HepG2 (cell line): ENCODE data around the gene RPS14. TPM values are rescaled to one million over a fixed set of nuclear protein-coding genes. Genes with fewer than 3 reads are reported as not detected.
A peak's percentile ranks its signal among the peaks of the same experiment; 100 is the strongest.

Experiments used
- ARNT2 ChIP-seq: sonication (generic); formaldehyde crosslinking; IDR thresholded peaks from 2 replicates; pipeline ENCODE4 v1.8.0; 2022; ENCODE audit warnings: mild to moderate bottlenecking, low read depth, missing genetic modification reagents, moderate library complexity
- ATF7-NPFF ChIP-seq: sonication (generic); formaldehyde crosslinking; IDR thresholded peaks from 2 replicates; pipeline ENCODE4 v1.8.1; 2023; ENCODE audit warnings: mild to moderate bottlenecking, low read depth, missing genetic modification reagents, moderate library complexity
- CHCHD3 ChIP-seq: sonication (generic); formaldehyde crosslinking; IDR thresholded peaks from 2 replicates; pipeline ENCODE4 v1.8.0; 2022; ENCODE audit warnings: mild to moderate bottlenecking, missing genetic modification reagents, moderate library complexity
- CHD4 ChIP-seq: fragments of 200-600 bp; sonication (generic); IDR thresholded peaks from 2 replicates; pipeline ENCODE4 v1.7.0; 2017; ENCODE audit warnings: mild to moderate bottlenecking, low read length, borderline replicate concordance
- FOXP1 ChIP-seq, 2 experiments: fragments of 450-650 bp in 1 of 2; IDR thresholded peaks; 2 replicates each; pipeline ENCODE4 v1.6.1; 2017 to 2018; ENCODE audit warnings: antibody characterized with exemption in 1 of 2
- HNRNPL ChIP-seq: fragments of 200-400 bp; formaldehyde crosslinking; IDR thresholded peaks from 2 replicates; pipeline ENCODE4 v1.6.1; 2017; ENCODE audit warnings: mild to moderate bottlenecking, low read depth, low read length
- KAT2B ChIP-seq: fragments of 150-350 bp; IDR thresholded peaks from 2 replicates; pipeline ENCODE4 v1.6.1; 2014; ENCODE audit warnings: low read depth, low read length, borderline replicate concordance
- LCORL ChIP-seq, 2 experiments: fragments of 450-650 bp in 1 of 2; sonication (generic) in 1 of 2; formaldehyde crosslinking in 1 of 2; IDR thresholded peaks; 2 replicates each; pipeline versions ENCODE4 v1.5.0 to v1.6.1; 2017 to 2020; ENCODE audit warnings: antibody characterized with exemption in 1 of 2, missing genetic modification reagents in 1 of 2
- MYNN ChIP-seq: sonication (generic); formaldehyde crosslinking; IDR thresholded peaks from 2 replicates; pipeline ENCODE4 v1.4.0; 2020; ENCODE audit warnings: mild to moderate bottlenecking, low read depth, missing genetic modification reagents
- SMARCE1 ChIP-seq: fragments of 450-650 bp; IDR thresholded peaks from 2 replicates; pipeline ENCODE4 v1.6.1; 2017; ENCODE audit warnings: borderline replicate concordance
- SUZ12 ChIP-seq: fragments of 150-350 bp; IDR thresholded peaks from 2 replicates; pipeline ENCODE4 v1.6.1; 2014; ENCODE audit warnings: low read depth, low read length
- SYNCRIP ChIP-seq: fragments of 200-400 bp; formaldehyde crosslinking; IDR thresholded peaks from 2 replicates; pipeline ENCODE4 v1.6.1; 2018; ENCODE audit warnings: mild to moderate bottlenecking, low read depth, low read length; ENCODE audit not compliant: insufficient read depth
- TCF12 ChIP-seq, 2 experiments: fragments of 450-650 bp in 1 of 2; sonication (generic) in 1 of 2; formaldehyde crosslinking in 1 of 2; IDR thresholded peaks; 2 replicates each; pipeline versions ENCODE4 v1.6.1 to v1.8.0; 2017 to 2022; ENCODE audit warnings: antibody characterized with exemption in 1 of 2, mild to moderate bottlenecking in 1 of 2, missing genetic modification reagents in 1 of 2, moderate library complexity in 1 of 2
- TCF7L2 ChIP-seq: IDR thresholded peaks from 2 replicates; pipeline ENCODE4 v1.6.1; 2011; ENCODE audit warnings: mild to moderate bottlenecking, low read depth, low read length, moderate library complexity
- TFAP4 ChIP-seq: sonication (generic); IDR thresholded peaks from 2 replicates; pipeline ENCODE4 v1.6.1; 2016; ENCODE audit warnings: low read depth, borderline replicate concordance
- THAP11 ChIP-seq: IDR thresholded peaks from 2 replicates; pipeline ENCODE4 v1.6.1; 2016; ENCODE audit warnings: missing biosample characterization, missing genetic modification reagents
- ZBTB42 ChIP-seq: sonication (generic); formaldehyde crosslinking; IDR thresholded peaks from 2 replicates; pipeline ENCODE4 v1.5.0; 2020; ENCODE audit warnings: mild to moderate bottlenecking, missing genetic modification reagents
- ZEB1 ChIP-seq: IDR thresholded peaks from 2 replicates; pipeline ENCODE4 v1.6.1; 2012; ENCODE audit warnings: mild to moderate bottlenecking, low read depth, inconsistent platforms; ENCODE audit not compliant: insufficient replicate concordance
- ZNF367 ChIP-seq: sonication (generic); formaldehyde crosslinking; IDR thresholded peaks from 2 replicates; pipeline ENCODE4 v1.4.0; 2020; ENCODE audit warnings: missing genetic modification reagents, borderline replicate concordance
- ZNF430 ChIP-seq: sonication (generic); formaldehyde crosslinking; IDR thresholded peaks from 2 replicates; pipeline ENCODE4 v1.9.0; 2021; ENCODE audit warnings: mild to moderate bottlenecking, missing genetic modification reagents
- ZNF513 ChIP-seq: sonication (generic); formaldehyde crosslinking; conservative IDR thresholded peaks from 2 replicates; pipeline ENCODE4 v1.5.0; 2020; ENCODE audit warnings: missing genetic modification reagents
- ZNF562 ChIP-seq: sonication (generic); formaldehyde crosslinking; IDR thresholded peaks from 2 replicates; pipeline ENCODE4 v1.8.0; 2022; ENCODE audit warnings: missing genetic modification reagents, borderline replicate concordance
- ZNF569 ChIP-seq: sonication (generic); formaldehyde crosslinking; IDR thresholded peaks from 2 replicates; pipeline ENCODE4 v1.5.0; 2020; ENCODE audit warnings: mild to moderate bottlenecking, missing genetic modification reagents, moderate library complexity, borderline replicate concordance
- ZNF746 ChIP-seq: sonication (generic); formaldehyde crosslinking; IDR thresholded peaks from 2 replicates; pipeline ENCODE4 v1.8.0; 2022; ENCODE audit warnings: mild to moderate bottlenecking, missing genetic modification reagents
- ZSCAN20 ChIP-seq: sonication (generic); formaldehyde crosslinking; IDR thresholded peaks from 2 replicates; pipeline ENCODE4 v1.4.0; 2020; ENCODE audit warnings: missing genetic modification reagents, mild to moderate bottlenecking, borderline replicate concordance
- polyA plus RNA-seq, 8 experiments: library from polyadenylated mRNA; depleted of rRNA in 3 of 8; stranded (reverse) in 7 of 8; unstranded in 1 of 8; fragments of >200 nt; fragmentation: Illumina TruSeq in 4 of 8; extraction: Trizol in 4 of 8; gene quantifications; 2 replicates each; pipeline versions ENCODE4 v1.2.1 to v1.2.3, GENCODE V29; 2011 to 2016; ENCODE audit warnings: low read depth in 4 of 8, missing spikeins in 1 of 8, mixed read lengths in 1 of 8; ENCODE audit not compliant: insufficient read depth in 1 of 8
- total RNA-seq, 5 experiments: library from RNA; depleted of rRNA; stranded (reverse); fragments of >200 nt; fragmentation: Illumina TruSeq; extraction: Trizol; gene quantifications; 2 replicates each; pipeline ENCODE4 v1.2.3, GENCODE V29; 2016; ENCODE audit warnings: low read depth in 1 of 5
- TF ChIP-seq, protein P1 (sequence below), 2 experiments: sonication (generic) in 1 of 2; formaldehyde crosslinking in 1 of 2; IDR thresholded peaks; 2 replicates each; pipeline versions ENCODE4 v1.4.0 to v1.6.1; 2018 to 2020; ENCODE audit warnings: missing genetic modification reagents in 2 of 2, borderline replicate concordance in 1 of 2, low read depth in 1 of 2, mild to moderate bottlenecking in 1 of 2, missing biosample characterization in 1 of 2

The RPS14 gene
- total and polyA plus RNA-seq, 2 of the 13 experiments (the other 11 are each of a cell fraction or from before 2014, with no cell fraction given): 2,116 to 3,295 TPM

DNA sequence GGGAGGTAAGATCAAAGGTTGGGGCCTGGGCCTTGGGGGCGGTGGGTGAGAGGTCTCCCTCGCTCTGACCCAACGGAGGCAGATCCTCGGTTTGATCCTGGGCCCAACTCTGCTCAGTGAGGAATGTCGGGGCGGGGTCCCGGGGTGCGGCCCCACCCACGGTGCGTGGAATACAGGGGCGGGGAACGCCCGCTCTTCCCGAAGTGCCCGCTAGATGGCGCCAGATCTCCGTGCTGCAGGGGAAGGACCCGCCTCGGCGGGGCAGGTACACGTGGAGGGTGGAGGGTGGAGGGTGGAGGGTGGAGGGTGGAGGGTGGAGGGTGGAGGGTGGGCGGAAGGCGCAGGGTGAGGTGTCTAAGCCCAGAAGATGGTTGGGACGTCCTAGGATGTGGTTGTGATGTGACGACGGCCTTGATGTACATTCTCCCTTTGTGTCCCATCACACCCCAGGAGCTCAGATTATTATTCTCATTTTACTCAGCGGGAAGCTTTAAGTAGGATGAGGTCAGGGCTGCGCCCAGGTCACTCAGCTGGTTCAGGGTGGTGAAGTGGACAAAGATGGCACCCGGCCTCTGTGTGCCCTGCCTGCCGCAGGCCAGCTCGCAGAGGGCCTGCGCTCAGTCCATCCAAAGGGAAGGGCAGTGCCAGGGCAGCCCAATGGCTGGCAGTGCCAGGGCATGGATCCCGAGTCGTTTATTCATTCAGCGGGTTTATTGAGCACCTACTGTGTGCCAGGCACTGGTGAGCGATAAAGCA lies 9.4 kb upstream of the RPS14 start (continued):
- no peak for TF ChIP-seq SUZ12
- peak; percentile 40; the same call in 1 of the 2 replicates for TF ChIP-seq THAP11 (CRISPR knock-in tag)
- no peak for TF ChIP-seq CHD4
- TF ChIP-seq HNRNPL: peak; percentile 93
- TF ChIP-seq FOXP1 (IDR thresholded peaks at IDR 0.05): no peak
- no peak for TF ChIP-seq FOXP1 (CRISPR knock-in tag; IDR thresholded peaks at IDR 0.05)
- TF ChIP-seq SMARCE1: no peak
- TF ChIP-seq, protein P1, sequence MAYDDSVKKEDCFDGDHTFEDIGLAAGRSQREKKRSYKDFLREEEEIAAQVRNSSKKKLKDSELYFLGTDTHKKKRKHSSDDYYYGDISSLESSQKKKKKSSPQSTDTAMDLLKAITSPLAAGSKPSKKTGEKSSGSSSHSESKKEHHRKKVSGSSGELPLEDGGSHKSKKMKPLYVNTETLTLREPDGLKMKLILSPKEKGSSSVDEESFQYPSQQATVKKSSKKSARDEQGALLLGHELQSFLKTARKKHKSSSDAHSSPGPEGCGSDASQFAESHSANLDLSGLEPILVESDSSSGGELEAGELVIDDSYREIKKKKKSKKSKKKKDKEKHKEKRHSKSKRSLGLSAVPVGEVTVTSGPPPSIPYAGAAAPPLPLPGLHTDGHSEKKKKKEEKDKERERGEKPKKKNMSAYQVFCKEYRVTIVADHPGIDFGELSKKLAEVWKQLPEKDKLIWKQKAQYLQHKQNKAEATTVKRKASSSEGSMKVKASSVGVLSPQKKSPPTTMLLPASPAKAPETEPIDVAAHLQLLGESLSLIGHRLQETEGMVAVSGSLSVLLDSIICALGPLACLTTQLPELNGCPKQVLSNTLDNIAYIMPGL (CRISPR knock-in tag; IDR thresholded peaks at IDR 0.05; ENCODE audit: borderline replicate concordance in 1 of 2, low read depth in 1 of 2): peak in 1 of 2 experiments; percentile 40; a peak in 2 of 4 replicates
- no peak for TF ChIP-seq LCORL (IDR thresholded peaks at IDR 0.05)
- TF ChIP-seq LCORL (CRISPR knock-in tag; IDR thresholded peaks at IDR 0.05): peak; percentile 76
- no peak for TF ChIP-seq TCF7L2
- TF ChIP-seq TCF12 (IDR thresholded peaks at IDR 0.05): no peak
- TF ChIP-seq TCF12 (CRISPR knock-in tag; IDR thresholded peaks at IDR 0.05): no peak
- TF ChIP-seq KAT2B: no peak
- TF ChIP-seq ZNF367 (CRISPR knock-in tag): no peak
- TF ChIP-seq ZNF513 (CRISPR knock-in tag): no peak
- TF ChIP-seq ZEB1: no peak
- TF ChIP-seq ARNT2 (CRISPR knock-in tag): no peak
- no peak for TF ChIP-seq SYNCRIP
- 0 out of 2 replicates have a peak, but pooled peaks have one; percentile 56 for TF ChIP-seq ZNF746
- TF ChIP-seq ZNF569 (CRISPR knock-in tag): no peak
- TF ChIP-seq ZSCAN20 (CRISPR knock-in tag): no peak
- no peak for TF ChIP-seq ZBTB42 (CRISPR knock-in tag)
- TF ChIP-seq ATF7-NPFF (CRISPR knock-in tag): no peak
- no peak for TF ChIP-seq MYNN (CRISPR knock-in tag)
- no peak for TF ChIP-seq ZNF562 (CRISPR knock-in tag)
- TF ChIP-seq CHCHD3: no peak
- no peak for TF ChIP-seq ZNF430 (CRISPR knock-in tag)
- TF ChIP-seq TFAP4: no peak
